Liver (tissue), 9 donors: ENCODE measurements around the gene REEP1. TPM values are rescaled to one million over a fixed set of nuclear protein-coding genes. Genes with fewer than 3 reads are reported as not detected.

Experiments used
- DNase-seq: peaks from one replicate; pipeline ENCODE4 v3.0.0-alpha.2; 2017; ENCODE audit warnings: low spot score
- H3K27ac ChIP-seq, 2 donors: one replicate each; pipeline ENCODE4 v1.7.0; 2013; ENCODE audit warnings: inconsistent platforms in 2 of 2, low read length in 2 of 2, control low read depth in 1 of 2, low read depth in 1 of 2, mild to moderate bottlenecking in 1 of 2
- H3K27me3 ChIP-seq, 4 donors: one replicate each; pipeline versions ENCODE4 v1.6.1 to v1.7.0; 2013; ENCODE audit warnings: low read length in 3 of 4, inconsistent platforms in 1 of 4, mild to moderate bottlenecking in 1 of 4, moderate library complexity in 1 of 4; ENCODE audit not compliant: control insufficient read depth in 4 of 4, insufficient read depth in 4 of 4
- H3K36me3 ChIP-seq, 4 donors: one replicate each; pipeline versions ENCODE4 v1.6.1 to v1.7.0; 2013; ENCODE audit warnings: low read length in 3 of 4, mild to moderate bottlenecking in 3 of 4, low read depth in 1 of 4, moderate library complexity in 1 of 4; ENCODE audit not compliant: control insufficient read depth in 4 of 4, insufficient read depth in 3 of 4
- H3K4me1 ChIP-seq, 4 donors: one replicate each; pipeline versions ENCODE4 v1.6.1 to v1.7.0; 2013; ENCODE audit warnings: low read length in 3 of 4, mild to moderate bottlenecking in 3 of 4, moderate library complexity in 1 of 4; ENCODE audit not compliant: control insufficient read depth in 4 of 4, insufficient read depth in 4 of 4
- H3K4me3 ChIP-seq, 3 donors: one replicate each; pipeline versions ENCODE4 v1.6.1 to v1.7.0; 2013; ENCODE audit warnings: low read length in 3 of 3, control low read depth in 1 of 3, low read depth in 1 of 3, mild to moderate bottlenecking in 1 of 3
- H3K9ac ChIP-seq, 2 donors: one replicate each; pipeline ENCODE4 v1.7.0; 2013; ENCODE audit warnings: low read length in 2 of 2, mild to moderate bottlenecking in 2 of 2, moderate library complexity in 2 of 2, control low read depth in 1 of 2, low read depth in 1 of 2
- H3K9me3 ChIP-seq, 4 donors: one replicate each; pipeline versions ENCODE4 v1.6.1 to v1.7.0; 2013; ENCODE audit warnings: low read length in 3 of 4; ENCODE audit not compliant: control insufficient read depth in 4 of 4
- EGR1 ChIP-seq, 2 donors: IDR thresholded peaks; 2 replicates each; pipeline ENCODE4 v1.6.1; 2016 to 2018; ENCODE audit warnings: antibody characterized with exemption in 2 of 2, low read depth in 2 of 2
- FOXA1 ChIP-seq: IDR thresholded peaks from 2 replicates; pipeline ENCODE4 v1.6.1; 2016; ENCODE audit warnings: antibody characterized with exemption
- FOXA2 ChIP-seq: IDR thresholded peaks from 2 replicates; pipeline ENCODE4 v1.6.1; 2016; ENCODE audit warnings: antibody characterized with exemption
- GABPA ChIP-seq, 2 donors: IDR thresholded peaks in 1 of 2; conservative IDR thresholded peaks in 1 of 2; 2 replicates each; pipeline ENCODE4 v1.6.1; 2016; ENCODE audit warnings: antibody characterized with exemption in 2 of 2, mild to moderate bottlenecking in 1 of 2, moderate library complexity in 1 of 2
- HNF4A ChIP-seq, 2 donors: conservative IDR thresholded peaks; 2 replicates each; pipeline ENCODE4 v1.6.1; 2016; ENCODE audit warnings: antibody characterized with exemption in 2 of 2, mild to moderate bottlenecking in 2 of 2
- HNF4G ChIP-seq: IDR thresholded peaks from 2 replicates; pipeline ENCODE4 v1.6.1; 2016; ENCODE audit warnings: antibody characterized with exemption
- JUND ChIP-seq, 2 donors: IDR thresholded peaks; 2 replicates each; pipeline ENCODE4 v1.6.1; 2016; ENCODE audit warnings: antibody characterized with exemption in 2 of 2
- NR2F2 ChIP-seq: IDR thresholded peaks from 2 replicates; pipeline ENCODE4 v1.6.1; 2016; ENCODE audit warnings: antibody characterized with exemption
- RAD21 ChIP-seq, 2 donors: IDR thresholded peaks; 2 replicates each; pipeline ENCODE4 v1.6.1; 2016; ENCODE audit warnings: antibody characterized with exemption in 2 of 2, mild to moderate bottlenecking in 2 of 2
- RXRA ChIP-seq, 2 donors: IDR thresholded peaks; 2 replicates each; pipeline ENCODE4 v1.6.1; 2017 to 2018; ENCODE audit warnings: antibody characterized with exemption in 2 of 2, mild to moderate bottlenecking in 1 of 2
- SP1 ChIP-seq: IDR thresholded peaks from 2 replicates; pipeline ENCODE4 v1.6.1; 2018; ENCODE audit warnings: antibody characterized with exemption, mild to moderate bottlenecking
- TAF1 ChIP-seq: conservative IDR thresholded peaks from 2 replicates; pipeline ENCODE4 v1.6.1; 2016; ENCODE audit warnings: antibody characterized with exemption, mild to moderate bottlenecking
- YY1 ChIP-seq: IDR thresholded peaks from 2 replicates; pipeline ENCODE4 v1.6.1; 2016; ENCODE audit warnings: antibody characterized with exemption, mild to moderate bottlenecking
- WGBS: extraction: QIAGEN DNeasy Blood & Tissue Kit; methylation state at CpG from one replicate; pipeline ENCODE4 v1.1.7; 2013; 5-methylcytosine and 5-hydroxymethylcytosine counted together
- polyA plus RNA-seq, 2 donors: library from polyadenylated mRNA; stranded (reverse) in 1 of 2; unstranded in 1 of 2; fragments of 200-250 nt in 1 of 2; fragments of >200 nt in 1 of 2; fragmentation: Nextera tagmentation in 1 of 2; extraction: Ambion mirVana in 1 of 2; gene quantifications; one replicate each; pipeline versions ENCODE4 v1.2.1 to v1.2.3, GENCODE V29; 2013 to 2015
- total RNA-seq, 2 donors: library from RNA; depleted of rRNA; stranded (reverse); fragments of >200 nt; gene quantifications; one replicate each; pipeline ENCODE4 v1.2.3, GENCODE V29; 2014
- TF ChIP-seq, protein P1 (sequence below): fragments of 150-350 bp; IDR thresholded peaks from 2 replicates; pipeline ENCODE4 v1.5.1; 2017; ENCODE audit warnings: improper control_type of control experiment, low read depth, low read length; ENCODE audit not compliant: missing input control
- TF ChIP-seq, protein P2 (sequence below): IDR thresholded peaks from 2 replicates; pipeline ENCODE4 v1.6.1; 2016; ENCODE audit warnings: antibody characterized with exemption
- TF ChIP-seq, protein P3 (sequence below): IDR thresholded peaks from 2 replicates; pipeline ENCODE4 v1.6.1; 2016; ENCODE audit warnings: antibody characterized with exemption
- TF ChIP-seq, protein P4 (sequence below): IDR thresholded peaks from 2 replicates; pipeline ENCODE4 v1.6.1; 2016; ENCODE audit warnings: antibody characterized with exemption
- TF ChIP-seq, protein P5 (sequence below): IDR thresholded peaks from 2 replicates; pipeline ENCODE4 v1.6.1; 2016; ENCODE audit warnings: antibody characterized with exemption, mild to moderate bottlenecking
- donor health status: healthy.
- donor health status: healthy.
- donor health status: healthy.
- donor health status: healthy.
- donor health status: healthy.

The REEP1 gene
- total and polyA plus RNA-seq, 4 donors = 0.46 to 1.7 (median 0.89) TPM

DNA sequence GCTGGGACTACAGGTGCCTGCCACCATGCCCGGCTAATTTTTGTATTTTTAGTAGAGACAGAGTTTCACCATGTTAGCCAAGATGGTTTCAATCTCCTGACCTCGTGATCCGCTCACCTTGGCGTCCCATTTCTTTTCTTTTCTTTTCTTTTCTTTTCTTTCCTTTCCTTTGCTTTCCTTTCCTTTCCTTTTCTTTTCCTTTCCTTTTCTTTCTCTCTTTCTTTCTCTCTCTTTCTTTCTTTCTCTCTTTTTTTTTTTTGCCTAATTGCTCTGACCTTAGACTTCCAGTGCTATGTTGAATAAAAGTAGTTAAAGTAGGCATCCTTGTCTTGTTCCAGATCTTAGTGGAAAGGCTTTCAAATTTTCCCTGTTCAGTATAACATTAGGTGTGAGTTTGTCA lies 41.0 kb upstream of the REEP1 start:
- Histone ChIP-seq H3K36me3 (no peaks in the 10 kb centered on the region), H3K27me3 (no peaks in the 10 kb centered on the region), H3K4me3 (no peak overlapping the region), H3K27ac (no peak overlapping the region), H3K4me1 (no peaks in the 10 kb centered on the region), H3K9ac (no peak overlapping the region), H3K9me3 (no peaks in the 10 kb centered on the region)
- TF ChIP-seq SP1 (no peak), EGR1 (IDR thresholded peaks at IDR 0.05; ENCODE audit: low read depth in 2 of 2) (no peak), JUND (IDR thresholded peaks at IDR 0.05) (no peak), RXRA (IDR thresholded peaks at IDR 0.05) (no peak), FOXA1 (no peak), FOXA2 (no peak), GABPA (IDR thresholded peaks at IDR 0.05 in 1 of 2, conservative IDR thresholded peaks at IDR 0.05 in 1 of 2) (no peak), HNF4G (no peak), TAF1 (no peak), HNF4A (conservative IDR thresholded peaks at IDR 0.05) (no peak), YY1 (no peak), NR2F2 (no peak), RAD21 (IDR thresholded peaks at IDR 0.05) (no peak)
- TF ChIP-seq, protein P1, sequence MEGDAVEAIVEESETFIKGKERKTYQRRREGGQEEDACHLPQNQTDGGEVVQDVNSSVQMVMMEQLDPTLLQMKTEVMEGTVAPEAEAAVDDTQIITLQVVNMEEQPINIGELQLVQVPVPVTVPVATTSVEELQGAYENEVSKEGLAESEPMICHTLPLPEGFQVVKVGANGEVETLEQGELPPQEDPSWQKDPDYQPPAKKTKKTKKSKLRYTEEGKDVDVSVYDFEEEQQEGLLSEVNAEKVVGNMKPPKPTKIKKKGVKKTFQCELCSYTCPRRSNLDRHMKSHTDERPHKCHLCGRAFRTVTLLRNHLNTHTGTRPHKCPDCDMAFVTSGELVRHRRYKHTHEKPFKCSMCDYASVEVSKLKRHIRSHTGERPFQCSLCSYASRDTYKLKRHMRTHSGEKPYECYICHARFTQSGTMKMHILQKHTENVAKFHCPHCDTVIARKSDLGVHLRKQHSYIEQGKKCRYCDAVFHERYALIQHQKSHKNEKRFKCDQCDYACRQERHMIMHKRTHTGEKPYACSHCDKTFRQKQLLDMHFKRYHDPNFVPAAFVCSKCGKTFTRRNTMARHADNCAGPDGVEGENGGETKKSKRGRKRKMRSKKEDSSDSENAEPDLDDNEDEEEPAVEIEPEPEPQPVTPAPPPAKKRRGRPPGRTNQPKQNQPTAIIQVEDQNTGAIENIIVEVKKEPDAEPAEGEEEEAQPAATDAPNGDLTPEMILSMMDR = no peak
- TF ChIP-seq, protein P2, sequence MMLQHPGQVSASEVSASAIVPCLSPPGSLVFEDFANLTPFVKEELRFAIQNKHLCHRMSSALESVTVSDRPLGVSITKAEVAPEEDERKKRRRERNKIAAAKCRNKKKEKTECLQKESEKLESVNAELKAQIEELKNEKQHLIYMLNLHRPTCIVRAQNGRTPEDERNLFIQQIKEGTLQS = no peak
- TF ChIP-seq, protein P3, sequence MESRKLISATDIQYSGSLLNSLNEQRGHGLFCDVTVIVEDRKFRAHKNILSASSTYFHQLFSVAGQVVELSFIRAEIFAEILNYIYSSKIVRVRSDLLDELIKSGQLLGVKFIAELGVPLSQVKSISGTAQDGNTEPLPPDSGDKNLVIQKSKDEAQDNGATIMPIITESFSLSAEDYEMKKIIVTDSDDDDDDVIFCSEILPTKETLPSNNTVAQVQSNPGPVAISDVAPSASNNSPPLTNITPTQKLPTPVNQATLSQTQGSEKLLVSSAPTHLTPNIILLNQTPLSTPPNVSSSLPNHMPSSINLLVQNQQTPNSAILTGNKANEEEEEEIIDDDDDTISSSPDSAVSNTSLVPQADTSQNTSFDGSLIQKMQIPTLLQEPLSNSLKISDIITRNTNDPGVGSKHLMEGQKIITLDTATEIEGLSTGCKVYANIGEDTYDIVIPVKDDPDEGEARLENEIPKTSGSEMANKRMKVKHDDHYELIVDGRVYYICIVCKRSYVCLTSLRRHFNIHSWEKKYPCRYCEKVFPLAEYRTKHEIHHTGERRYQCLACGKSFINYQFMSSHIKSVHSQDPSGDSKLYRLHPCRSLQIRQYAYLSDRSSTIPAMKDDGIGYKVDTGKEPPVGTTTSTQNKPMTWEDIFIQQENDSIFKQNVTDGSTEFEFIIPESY = no peak
- TF ChIP-seq, protein P4, sequence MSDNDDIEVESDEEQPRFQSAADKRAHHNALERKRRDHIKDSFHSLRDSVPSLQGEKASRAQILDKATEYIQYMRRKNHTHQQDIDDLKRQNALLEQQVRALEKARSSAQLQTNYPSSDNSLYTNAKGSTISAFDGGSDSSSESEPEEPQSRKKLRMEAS = no peak
- TF ChIP-seq, protein P5, sequence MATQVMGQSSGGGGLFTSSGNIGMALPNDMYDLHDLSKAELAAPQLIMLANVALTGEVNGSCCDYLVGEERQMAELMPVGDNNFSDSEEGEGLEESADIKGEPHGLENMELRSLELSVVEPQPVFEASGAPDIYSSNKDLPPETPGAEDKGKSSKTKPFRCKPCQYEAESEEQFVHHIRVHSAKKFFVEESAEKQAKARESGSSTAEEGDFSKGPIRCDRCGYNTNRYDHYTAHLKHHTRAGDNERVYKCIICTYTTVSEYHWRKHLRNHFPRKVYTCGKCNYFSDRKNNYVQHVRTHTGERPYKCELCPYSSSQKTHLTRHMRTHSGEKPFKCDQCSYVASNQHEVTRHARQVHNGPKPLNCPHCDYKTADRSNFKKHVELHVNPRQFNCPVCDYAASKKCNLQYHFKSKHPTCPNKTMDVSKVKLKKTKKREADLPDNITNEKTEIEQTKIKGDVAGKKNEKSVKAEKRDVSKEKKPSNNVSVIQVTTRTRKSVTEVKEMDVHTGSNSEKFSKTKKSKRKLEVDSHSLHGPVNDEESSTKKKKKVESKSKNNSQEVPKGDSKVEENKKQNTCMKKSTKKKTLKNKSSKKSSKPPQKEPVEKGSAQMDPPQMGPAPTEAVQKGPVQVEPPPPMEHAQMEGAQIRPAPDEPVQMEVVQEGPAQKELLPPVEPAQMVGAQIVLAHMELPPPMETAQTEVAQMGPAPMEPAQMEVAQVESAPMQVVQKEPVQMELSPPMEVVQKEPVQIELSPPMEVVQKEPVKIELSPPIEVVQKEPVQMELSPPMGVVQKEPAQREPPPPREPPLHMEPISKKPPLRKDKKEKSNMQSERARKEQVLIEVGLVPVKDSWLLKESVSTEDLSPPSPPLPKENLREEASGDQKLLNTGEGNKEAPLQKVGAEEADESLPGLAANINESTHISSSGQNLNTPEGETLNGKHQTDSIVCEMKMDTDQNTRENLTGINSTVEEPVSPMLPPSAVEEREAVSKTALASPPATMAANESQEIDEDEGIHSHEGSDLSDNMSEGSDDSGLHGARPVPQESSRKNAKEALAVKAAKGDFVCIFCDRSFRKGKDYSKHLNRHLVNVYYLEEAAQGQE = no peak
- DNase-seq = no peak
- WGBS = 93% methylated on average over 4 of the region's 4 CpGs
